HG02759 (cell line): ENCODE results near the gene ZCCHC3.
A peak's percentile ranks its signal among the peaks of the same experiment; 100 is the strongest.
"Not testable (repeated sequence)": the region's sequence is repeated elsewhere in the genome, so short reads cannot be mapped to it uniquely, and the experiment has no call there.

Experiments
- ATAC-seq: cut with Tn5 transposase; IDR thresholded peaks from one replicate; pipeline ENCODE4 v1.9.1; 2021; ENCODE audit warnings: mild to moderate bottlenecking, moderate library complexity; ENCODE audit not compliant: unreplicated experiment

The ZCCHC3 gene, protein sequence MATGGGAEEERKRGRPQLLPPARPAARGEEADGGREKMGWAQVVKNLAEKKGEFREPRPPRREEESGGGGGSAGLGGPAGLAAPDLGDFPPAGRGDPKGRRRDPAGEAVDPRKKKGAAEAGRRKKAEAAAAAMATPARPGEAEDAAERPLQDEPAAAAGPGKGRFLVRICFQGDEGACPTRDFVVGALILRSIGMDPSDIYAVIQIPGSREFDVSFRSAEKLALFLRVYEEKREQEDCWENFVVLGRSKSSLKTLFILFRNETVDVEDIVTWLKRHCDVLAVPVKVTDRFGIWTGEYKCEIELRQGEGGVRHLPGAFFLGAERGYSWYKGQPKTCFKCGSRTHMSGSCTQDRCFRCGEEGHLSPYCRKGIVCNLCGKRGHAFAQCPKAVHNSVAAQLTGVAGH

DNA sequence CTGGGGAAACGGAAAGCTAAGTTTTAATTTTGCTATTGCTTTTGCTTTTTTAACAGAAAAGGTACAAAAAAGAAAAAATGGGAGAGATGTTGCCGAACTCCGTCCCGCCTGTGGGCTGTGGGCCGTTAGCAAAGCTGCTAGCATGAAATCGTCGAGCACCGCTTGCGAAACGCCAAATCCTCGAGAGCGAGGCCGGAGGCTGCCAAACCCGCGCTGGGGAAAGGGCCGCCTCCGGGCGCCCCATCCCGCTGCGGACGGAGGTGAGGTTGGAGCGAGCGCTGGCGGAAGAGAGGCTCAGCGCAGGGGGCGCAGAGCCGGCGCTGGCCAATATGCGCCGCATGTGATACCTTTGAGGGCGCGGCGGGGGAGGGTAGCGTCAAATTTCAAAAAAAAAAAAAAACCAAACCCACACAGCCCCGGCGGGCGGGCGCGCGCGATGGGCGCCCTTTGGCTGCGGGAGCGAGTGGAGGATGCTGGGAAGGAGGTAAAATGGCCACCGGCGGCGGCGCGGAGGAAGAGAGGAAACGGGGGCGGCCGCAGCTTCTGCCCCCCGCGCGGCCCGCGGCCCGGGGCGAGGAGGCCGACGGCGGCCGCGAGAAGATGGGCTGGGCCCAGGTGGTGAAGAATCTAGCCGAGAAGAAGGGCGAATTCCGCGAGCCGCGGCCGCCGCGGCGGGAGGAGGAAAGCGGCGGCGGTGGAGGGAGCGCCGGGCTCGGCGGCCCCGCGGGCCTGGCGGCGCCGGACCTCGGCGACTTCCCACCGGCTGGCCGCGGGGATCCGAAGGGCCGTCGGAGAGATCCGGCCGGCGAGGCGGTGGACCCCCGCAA, at the start of gene ZCCHC3:
TSS of gene ZCCHC3 (plus strand) at position 473 of the 827 bp plus-strand sequence. CDS start at position 490, 17 bp downstream.
- peak; percentile 79 for ATAC-seq

DNA sequence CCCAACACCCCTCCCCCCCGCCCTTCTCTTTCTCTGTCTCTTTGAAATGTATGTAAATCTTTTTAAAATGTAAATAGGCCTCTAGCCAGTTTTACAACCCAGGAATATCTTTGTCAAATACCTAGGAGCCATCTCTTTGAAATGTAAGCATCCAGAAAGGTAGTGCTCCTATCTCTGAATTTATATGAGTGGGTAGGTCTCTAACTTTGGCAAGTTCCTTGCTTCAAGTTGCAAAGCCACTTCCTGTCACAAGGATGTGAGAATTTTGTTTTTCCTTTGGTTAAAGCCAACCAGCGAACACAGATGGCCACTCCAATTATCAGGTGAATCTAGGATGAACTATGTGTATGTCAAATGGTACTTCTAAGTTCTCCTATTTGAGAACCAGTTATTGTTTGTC, 46.0 kb upstream of the ZCCHC3 start:
- ATAC-seq: no peak

DNA sequence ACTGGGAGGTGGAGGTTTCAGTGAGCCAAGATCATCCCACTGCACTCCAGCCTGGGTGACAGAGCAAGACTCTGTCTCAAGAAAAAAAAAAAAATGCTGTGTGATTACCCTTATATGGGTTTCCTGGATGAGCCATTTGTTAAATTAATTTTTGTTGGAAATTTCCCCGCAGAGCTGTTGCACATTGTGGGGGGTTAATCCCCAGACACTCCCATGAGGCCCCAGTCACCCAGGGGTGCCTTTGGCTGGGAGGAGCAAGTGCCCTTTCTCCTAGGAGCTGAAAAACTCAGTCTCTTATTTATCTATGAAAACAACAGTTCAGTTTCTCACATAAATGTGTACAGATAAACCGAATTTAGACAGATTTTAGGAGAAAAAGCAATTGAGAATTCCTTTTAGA, 44.6 kb upstream of the ZCCHC3 start:
- no peak for ATAC-seq

DNA sequence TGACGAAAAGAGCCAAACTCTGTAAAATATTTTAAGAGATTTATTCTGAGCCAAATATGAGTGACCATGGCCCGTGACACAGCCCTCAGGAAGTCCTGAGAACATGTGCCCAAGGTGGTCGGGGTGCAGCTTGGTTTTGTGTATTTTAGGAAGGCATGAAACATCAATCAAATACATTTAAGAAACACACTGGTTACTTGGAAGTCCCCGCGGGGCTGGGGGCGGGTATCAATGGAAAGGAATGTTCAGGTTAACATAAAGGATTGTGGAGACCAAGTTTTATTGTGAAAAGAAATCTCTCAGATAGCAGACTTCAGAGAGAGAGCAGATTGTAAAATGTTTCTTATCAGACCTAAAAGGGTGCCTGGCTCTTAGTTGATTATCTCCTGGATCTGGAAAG, 43.9 kb upstream of the ZCCHC3 start:
- ATAC-seq: not testable (repeated sequence)

DNA sequence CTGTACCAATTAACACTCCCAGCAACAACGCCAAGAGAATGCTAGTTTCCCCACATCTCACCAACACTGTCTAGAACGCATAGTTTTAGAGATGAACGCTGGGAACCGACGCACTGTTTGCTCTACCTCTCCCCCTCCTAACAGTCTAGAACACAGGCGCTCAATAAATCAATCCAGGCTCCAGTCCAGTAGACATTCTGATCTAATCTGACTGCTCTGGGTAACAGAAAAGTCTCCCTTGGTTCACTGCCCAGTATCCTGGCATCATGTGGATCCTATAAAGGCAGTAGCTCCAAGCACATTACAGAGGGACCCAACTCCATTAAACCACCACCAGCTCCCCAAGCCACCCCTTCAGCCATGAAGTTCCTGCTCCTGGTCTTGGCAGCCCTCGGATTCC, 40.0 kb upstream of the ZCCHC3 start, which contains the start of gene DEFB132:
TSS of gene DEFB132 (plus strand) at position 306 of the 400 bp plus-strand sequence. CDS start at position 361, 55 bp downstream.
- no peak for ATAC-seq

DNA sequence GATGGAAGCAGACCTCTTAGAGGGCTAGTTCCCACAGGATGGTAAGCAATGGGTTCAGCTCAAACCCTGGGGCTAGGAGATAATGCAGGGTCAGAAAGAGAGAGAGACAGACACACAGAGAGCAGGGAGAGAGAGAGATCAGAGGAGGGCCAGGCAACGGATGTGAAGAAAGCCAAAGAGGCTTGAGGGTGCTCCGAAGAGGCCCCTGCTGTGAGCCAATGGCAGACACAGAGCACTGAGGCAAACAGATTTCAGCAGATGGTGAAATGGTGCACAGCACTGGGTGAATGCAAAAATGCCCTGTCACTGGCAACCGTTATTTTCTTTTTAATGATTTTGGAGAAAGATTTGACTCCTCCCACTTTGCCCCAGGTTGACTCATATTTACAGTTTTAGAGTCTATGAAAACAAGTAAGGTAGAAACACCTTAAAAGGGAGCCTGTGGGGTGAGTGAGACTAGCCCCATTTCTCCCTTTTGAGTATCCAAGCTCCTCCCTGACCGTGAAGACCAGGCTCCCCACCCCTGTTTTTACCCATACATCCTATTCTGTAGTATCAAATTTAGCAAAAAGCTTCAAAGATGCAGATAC, 39.0 kb upstream of the ZCCHC3 start:
- no peak for ATAC-seq

DNA sequence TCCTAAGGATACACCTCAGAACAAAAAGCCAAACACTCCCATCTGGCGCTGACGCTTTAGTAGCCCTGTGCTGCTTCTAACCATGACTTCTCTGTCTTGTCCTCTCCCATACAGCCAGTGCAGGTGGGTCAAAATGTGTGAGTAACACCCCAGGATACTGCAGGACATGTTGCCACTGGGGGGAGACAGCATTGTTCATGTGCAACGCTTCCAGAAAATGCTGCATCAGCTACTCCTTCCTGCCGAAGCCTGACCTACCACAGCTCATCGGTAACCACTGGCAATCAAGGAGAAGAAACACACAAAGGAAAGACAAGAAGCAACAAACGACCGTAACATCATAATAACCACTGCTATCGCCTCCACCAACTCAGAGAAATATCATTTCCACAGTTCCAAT, 38.4 kb upstream of the ZCCHC3 start:
- no peak for ATAC-seq

DNA sequence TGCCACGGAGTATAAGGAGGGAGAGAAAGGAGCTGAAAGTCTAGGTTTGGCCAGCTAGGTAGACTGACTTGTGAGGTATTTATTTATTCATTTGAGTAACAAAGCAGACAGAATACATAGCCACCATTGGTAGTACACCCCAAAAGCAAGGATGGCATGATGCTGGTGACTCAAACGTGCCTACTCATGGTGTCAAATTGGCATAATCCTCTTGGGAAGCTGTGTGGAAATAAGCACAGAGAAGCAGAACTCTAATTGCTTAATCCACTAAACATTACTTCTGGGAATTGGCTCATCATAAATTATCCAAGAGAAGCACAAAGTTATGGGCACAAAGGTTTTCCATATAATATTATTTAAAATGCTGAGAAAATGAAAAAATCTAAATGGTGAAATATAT, 37.4 kb upstream of the ZCCHC3 start:
- no peak for ATAC-seq

DNA sequence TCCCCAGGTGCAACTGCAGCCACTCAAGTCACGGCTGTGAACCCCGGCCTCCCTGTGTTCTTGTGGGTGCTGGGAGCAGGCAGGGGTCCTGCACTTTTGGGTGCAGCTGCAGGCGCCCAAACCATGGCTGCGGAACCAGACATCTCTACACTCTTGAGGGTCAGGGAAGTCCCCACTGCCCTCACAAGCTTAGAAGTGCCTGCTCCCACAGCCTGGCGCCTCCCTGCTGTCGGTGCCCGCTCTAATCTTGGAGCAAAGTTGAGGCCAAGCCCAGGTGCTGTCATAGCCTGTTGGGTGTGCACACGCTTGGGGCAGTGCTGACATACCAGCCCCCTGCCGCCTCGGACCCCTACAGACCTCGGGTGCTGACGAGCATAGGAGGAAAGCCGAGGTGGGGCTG, 33.7 kb upstream of the ZCCHC3 start:
- ATAC-seq: no peak

DNA sequence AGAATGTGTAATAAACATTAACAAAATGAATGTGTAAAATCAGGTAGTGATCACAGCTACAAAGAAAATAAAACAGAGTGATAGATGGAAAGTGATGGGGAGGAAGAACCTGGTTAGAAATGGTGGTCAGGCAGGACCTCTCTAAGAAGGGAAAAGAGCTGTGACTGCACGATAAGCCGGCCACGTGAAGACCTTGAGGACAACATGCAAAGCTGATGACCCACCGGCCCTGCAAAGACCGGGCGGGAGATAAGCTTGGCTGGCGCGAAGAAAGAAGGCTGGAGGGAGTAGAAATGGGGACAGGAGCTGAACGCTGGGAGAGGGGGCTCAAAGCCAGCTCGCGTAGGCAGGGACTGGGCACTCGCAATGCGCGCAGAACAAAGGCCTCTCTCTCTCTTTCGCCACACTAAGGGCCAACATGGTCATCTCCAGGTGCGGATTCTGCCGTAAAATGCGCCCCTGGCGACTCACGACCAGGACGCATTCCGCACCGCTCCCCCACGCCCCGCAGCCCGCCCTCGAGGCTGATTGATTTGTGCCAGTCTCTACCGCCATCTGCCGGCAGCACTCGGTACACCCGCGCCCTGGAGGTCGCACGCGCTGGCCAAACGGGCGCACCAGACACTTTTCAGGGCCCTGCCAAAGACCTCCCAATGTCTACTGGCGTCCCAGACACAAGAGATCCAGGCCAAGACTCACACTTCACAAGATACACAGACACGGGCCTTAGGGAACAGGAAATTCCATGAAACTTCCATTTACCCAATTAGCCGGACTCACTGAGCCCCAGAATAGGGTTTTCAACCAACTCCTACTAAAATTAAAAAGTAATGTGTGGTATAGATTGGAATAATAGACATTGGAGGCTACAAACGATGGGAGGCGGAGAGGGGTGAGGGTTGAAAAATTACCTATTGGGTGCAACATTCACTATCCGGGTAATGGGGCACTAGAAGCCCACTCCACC, 30.5 kb upstream of the ZCCHC3 start:
- ATAC-seq: peak; percentile 94

DNA sequence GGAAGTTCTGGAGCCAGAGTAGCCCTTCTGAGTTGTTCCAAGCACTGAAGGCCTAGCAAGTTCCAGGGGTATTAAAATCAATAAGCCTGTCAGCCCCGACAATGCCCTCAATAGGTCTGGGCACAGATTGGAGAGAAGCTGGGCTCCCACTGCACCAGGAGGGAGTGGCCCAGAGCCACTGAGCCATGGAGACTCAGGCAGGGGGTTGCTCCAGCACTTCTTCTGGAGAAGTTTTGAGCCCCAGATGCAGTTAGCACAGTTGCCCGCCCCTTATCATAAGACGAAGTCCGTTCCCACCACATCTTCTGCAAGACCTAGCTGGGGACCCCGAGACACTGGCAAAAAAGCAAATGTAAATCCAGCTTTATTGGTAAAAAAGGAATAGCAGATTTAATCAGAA, 26.9 kb upstream of the ZCCHC3 start:
- no peak for ATAC-seq

DNA sequence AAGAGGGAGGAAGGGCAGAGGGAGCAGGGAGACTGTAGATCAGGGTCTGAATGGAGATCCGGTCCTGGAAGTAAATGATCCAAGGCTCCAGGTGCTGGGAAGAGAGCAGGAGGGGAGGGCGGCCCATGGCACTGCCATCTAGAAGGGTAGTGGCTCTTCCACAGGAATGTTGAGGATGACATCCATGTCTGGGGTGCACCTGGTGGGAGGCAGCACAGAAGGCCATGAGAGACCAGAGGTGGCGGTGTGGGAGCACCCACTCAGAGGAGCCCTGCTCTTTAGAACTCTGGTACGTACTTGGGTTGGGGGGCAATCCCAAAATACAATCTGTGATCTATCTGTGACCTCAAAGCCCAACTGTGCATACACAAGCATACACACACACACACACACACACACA, 26.3 kb upstream of the ZCCHC3 start:
- ATAC-seq: no peak

DNA sequence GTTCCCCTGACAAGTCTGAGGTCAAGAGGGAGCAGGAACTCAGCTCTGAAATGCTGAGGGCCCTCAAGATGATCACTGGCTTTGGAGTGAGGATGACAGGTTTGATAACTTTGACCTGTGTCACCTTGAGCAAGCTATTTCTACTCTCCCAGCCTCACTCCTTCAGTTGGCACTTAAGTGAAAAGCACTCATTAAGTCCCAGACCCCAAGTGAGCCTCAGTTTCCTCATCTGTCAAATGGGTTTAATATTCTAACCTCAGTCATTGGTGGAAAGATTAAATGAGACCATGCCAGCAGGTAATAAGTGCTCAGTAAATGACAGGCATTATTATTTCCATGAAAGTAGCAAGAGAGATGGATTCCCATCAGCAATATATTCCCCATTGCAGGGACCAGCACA, 25.8 kb upstream of the ZCCHC3 start:
- no peak for ATAC-seq

DNA sequence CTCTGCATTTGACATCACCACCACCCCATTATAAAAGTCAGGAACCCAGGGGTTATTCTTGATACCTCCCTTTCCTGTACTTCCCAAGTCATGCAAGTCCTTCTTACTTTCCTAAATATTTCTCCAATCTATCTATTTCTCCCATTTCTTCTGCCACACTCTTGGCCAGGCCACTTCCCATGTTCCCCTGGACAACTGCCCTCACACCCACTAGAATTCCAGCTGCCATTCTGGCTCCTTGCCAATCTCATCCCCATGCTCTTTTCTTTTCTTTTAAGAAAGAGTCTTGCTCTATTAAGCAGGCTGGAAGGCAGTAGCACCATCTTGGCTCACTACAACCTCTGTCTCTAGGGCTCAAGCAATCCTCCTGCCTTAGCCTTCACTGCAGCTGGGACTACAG, 24.7 kb upstream of the ZCCHC3 start:
- no peak for ATAC-seq

DNA sequence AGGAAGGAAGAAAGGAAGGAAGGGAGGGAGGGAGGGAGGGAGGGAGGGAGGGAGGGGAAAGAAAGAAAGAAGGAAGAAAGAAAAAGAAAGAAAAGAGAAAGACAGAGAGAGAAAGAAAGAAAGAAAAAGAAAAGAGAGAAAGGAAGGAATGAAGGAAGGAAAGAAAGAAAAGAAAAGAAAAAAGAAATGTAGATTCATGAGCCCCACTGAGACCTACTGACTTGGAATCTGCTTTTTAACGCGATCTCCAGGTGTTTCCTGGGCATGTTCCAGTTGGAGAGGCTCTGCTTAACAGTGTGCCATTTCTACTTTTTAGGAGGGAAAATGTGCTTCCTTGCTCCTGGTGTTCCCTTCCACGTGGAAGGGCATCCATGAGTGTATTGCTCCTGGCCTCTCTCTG, 23.5 kb upstream of the ZCCHC3 start:
- ATAC-seq: no peak

DNA sequence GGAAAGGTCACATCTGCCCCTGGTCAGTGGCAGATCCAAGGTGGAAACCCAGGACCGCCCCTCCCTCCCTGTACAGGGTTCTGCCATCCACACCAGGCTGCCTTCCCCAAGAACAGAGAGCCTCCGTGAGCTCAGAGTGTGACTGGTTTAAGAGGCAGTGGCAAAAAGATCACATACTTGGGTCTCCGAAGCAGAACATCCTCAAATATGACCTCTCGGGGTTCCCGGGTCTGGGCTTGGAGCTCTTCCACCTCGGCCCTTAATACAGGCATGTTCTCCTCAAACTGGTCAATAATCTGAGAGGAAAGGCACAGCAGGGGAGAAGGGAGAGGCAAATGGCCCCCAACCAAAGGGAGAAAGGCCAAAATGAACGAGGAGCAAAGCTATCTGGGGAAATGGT, 21.6 kb upstream of the ZCCHC3 start:
- ATAC-seq: no peak

DNA sequence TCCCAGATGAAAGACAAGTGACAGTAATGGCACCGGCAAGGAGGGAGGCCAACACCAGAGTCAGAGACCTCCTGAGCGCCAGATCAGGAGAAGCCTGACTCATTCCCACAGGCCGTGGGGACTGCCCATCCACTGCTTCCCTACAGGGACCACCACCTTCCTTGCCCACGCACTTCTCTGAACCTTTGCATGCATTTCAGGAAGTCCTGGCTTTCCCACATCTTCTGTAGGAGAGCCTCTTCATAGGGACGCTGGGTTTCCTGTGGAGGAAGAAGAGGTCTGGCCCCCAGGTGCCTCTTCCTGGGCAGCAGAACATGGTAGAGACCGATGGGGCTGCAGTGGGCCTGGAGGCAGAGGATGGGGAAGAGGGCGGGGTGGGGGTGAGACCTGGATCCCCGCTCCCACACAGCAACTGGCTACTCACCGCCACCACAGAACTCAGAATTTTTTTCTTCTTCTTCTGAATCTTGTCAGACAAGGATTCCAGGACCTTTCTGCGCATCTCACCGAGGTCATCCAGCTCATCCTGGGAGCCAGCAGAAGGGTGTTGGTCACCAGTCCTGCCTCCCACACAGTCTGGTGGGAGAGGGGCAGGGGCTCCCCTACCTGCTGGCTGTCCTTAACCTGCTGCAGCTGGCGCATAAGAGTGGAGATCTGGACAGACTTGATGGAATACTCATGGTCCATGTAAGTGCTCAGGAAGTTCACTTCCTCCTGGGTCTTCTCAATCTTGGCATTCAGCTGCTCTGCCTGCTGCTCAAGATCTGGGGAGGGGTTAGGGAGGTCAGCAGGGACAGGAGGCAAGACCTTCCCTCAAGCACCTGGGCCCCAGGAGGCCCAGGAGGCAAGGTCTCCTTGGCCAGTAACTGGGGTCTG, 20.5 kb upstream of the ZCCHC3 start:
- ATAC-seq: no peak

DNA sequence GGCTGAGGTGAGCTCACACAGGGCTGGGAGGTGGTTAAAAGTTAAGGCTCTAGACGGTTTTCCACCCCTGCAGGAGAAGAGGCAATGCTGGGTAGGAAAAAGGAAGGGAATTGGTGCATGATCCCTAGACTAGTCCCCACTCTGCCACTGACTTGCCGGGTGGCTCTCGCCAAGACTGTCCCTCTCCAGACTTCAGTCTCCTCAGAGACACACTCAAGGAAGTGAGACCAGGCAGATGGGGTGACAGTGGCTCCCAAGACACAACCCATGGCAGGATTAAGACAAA, 19.9 kb upstream of the ZCCHC3 start:
- ATAC-seq: no peak

DNA sequence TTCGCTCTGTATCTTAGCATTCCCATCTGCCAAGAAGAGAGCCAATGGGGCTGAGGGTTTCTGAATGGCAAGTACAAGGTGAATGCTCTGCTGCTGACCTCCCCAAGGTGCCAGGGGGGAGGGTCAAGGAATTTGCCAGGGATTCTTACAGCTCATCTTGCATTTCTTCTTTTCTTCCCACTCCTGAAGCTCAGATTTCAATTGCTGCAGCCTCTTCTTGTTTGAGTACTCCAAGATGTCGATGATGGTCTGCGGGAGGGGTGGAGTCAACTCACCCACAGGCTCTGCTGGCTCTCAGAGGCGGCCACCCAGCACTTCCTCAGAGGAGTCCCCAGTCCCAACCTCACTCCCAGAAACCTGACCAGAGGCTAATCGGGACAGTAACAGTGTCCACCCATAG, 19.2 kb upstream of the ZCCHC3 start:
- ATAC-seq: no peak
